GM12878 (cell line): Measurements from ENCODE around the gene DLG1. TPM values are rescaled to one million over a fixed set of nuclear protein-coding genes. Genes with fewer than 3 reads are reported as not detected.

ENCODE experiments used
- ATAC-seq: fragments of 200-7000 bp; cut with Tn5 transposase; 3 replicates; pipeline ENCODE4 v1.9.1; 2020; ENCODE audit warnings: mild to moderate bottlenecking, moderate library complexity
- BruUV-seq: library from RNA; stranded (reverse); fragments of 400-500 nt; replicated peaks from 2 replicates; lab custom pipeline; 2021; lab: Mats Ljungman, UMichigan
- CTCF ChIA-PET: fragments of 300-600 bp; sonication (Branson Sonifier 250); formaldehyde crosslinking; extraction: SDS; loops from one replicate; lab custom pipeline; 2021; ENCODE audit warnings: inconsistent platforms; lab: Yijun Ruan, JAX
- POLR2A ChIA-PET: fragments of 350-600 bp; formaldehyde crosslinking; extraction: SDS; loops from one replicate; lab custom pipeline; 2021; ENCODE audit warnings: inconsistent platforms; lab: Charles Lee
- RAD21 ChIA-PET: fragments of 300-600 bp; sonication (Branson Sonifier 250); formaldehyde crosslinking; loops from one replicate; lab custom pipeline; 2023; ENCODE audit warnings: antibody characterized with exemption; ENCODE audit not compliant: unreplicated experiment; lab: Charles Lee
- SMC1A ChIA-PET: fragments of 300-600 bp; sonication (Branson Sonifier 250); formaldehyde crosslinking; loops from one replicate; lab custom pipeline; 2023; ENCODE audit not compliant: unreplicated experiment, uncharacterized antibody; lab: Charles Lee
- DNase-seq: peaks from one replicate; pipeline ENCODE4 v3.0.0-alpha.2; 2011; ENCODE audit warnings: low read depth, low spot score
- FAIRE-seq: peaks from 3 replicates; lab custom pipeline; 2011; peaks lifted over from hg19 to GRCh38; lab: Jason Lieb, UNC
- H2AFZ ChIP-seq: 2 replicates; pipeline ENCODE4 v1.6.0; 2011; ENCODE audit warnings: low read depth, low read length, control low read depth; ENCODE audit not compliant: control insufficient read depth
- H3K27ac ChIP-seq: 2 replicates; pipeline ENCODE4 v1.5.1; 2011; ENCODE audit warnings: control low read depth; ENCODE audit not compliant: control insufficient read depth, insufficient read depth
- H3K27me3 ChIP-seq, 2 experiments: replicated peaks in 1 of 2; 2 replicates each; pipeline versions ENCODE4 v1.6.0 to v1.6.1; 2011; ENCODE audit warnings: low read length in 1 of 2; ENCODE audit not compliant: control insufficient read depth in 2 of 2, insufficient read depth in 2 of 2
- H3K36me3 ChIP-seq, 2 experiments: 2 replicates each; pipeline ENCODE4 v1.5.1; 2011; ENCODE audit warnings: low read length in 1 of 2; ENCODE audit not compliant: control insufficient read depth in 2 of 2, insufficient read depth in 2 of 2
- H3K4me1 ChIP-seq: 2 replicates; pipeline ENCODE4 v1.6.1; 2011; ENCODE audit warnings: mild to moderate bottlenecking, low read length, moderate library complexity, mixed read lengths; ENCODE audit not compliant: control insufficient read depth, insufficient read depth
- H3K4me2 ChIP-seq: 2 replicates; pipeline ENCODE4 v1.6.0; 2011; ENCODE audit warnings: control low read depth; ENCODE audit not compliant: control insufficient read depth, insufficient read depth
- H3K4me3 ChIP-seq: fragments of 200-600 bp; sonication (generic); 2 replicates; pipeline ENCODE4 v1.5.1; 2016
- H3K79me2 ChIP-seq: 2 replicates; pipeline ENCODE4 v1.6.0; 2011; ENCODE audit warnings: low read length; ENCODE audit not compliant: control insufficient read depth, insufficient read depth
- H3K9ac ChIP-seq: 2 replicates; pipeline ENCODE4 v1.8.0; 2011; ENCODE audit warnings: low read length, control low read depth, mixed read lengths; ENCODE audit not compliant: control insufficient read depth, insufficient read depth
- H3K9me3 ChIP-seq: replicated peaks from 3 replicates; pipeline ENCODE4 v1.5.1; 2011; ENCODE audit warnings: mild to moderate bottlenecking, low read length; ENCODE audit not compliant: control insufficient read depth, insufficient read depth
- H4K20me1 ChIP-seq: 2 replicates; pipeline ENCODE4 v1.6.0; 2011; ENCODE audit not compliant: control insufficient read depth, insufficient read depth
- FOS ChIP-seq: IDR thresholded peaks from 3 replicates; pipeline ENCODE4 v1.6.1; 2011; ENCODE audit warnings: borderline replicate concordance; ENCODE audit not compliant: insufficient read length; ENCODE audit errors: extremely low read depth
- MEF2B ChIP-seq: fragments of 450-650 bp; IDR thresholded peaks from 2 replicates; pipeline ENCODE4 v1.6.1; 2018; ENCODE audit warnings: mild to moderate bottlenecking, moderate library complexity; ENCODE audit not compliant: partially characterized antibody, poor library complexity, severe bottlenecking
- PKNOX1 ChIP-seq: fragments of 450-650 bp; IDR thresholded peaks from 2 replicates; pipeline ENCODE4 v1.6.1; 2016; ENCODE audit warnings: mild to moderate bottlenecking
- RB1 ChIP-seq: fragments of 450-650 bp; formaldehyde crosslinking; IDR thresholded peaks from 2 replicates; pipeline ENCODE4 v1.6.1; 2017; ENCODE audit warnings: mild to moderate bottlenecking, borderline replicate concordance
- SPI1 ChIP-seq: IDR thresholded peaks from 2 replicates; pipeline ENCODE4 v1.6.1; 2011; ENCODE audit warnings: low read depth, mild to moderate bottlenecking, low read length, moderate library complexity, borderline replicate concordance; ENCODE audit not compliant: insufficient read depth
- SRF ChIP-seq, 2 experiments: IDR thresholded peaks; 2 replicates each; pipeline ENCODE4 v1.6.1; 2011; ENCODE audit warnings: low read depth in 2 of 2, low read length in 2 of 2, mild to moderate bottlenecking in 1 of 2, moderate library complexity in 1 of 2
- WGBS: methylation state at CpG from one replicate; pipeline ENCODE4 v1.1.6; 2016; ENCODE audit warnings: low lambda C conversion rate; ENCODE audit not compliant: insufficient replicate concordance, insufficient coverage; ENCODE audit errors: missing lambda C conversion rate; 5-methylcytosine and 5-hydroxymethylcytosine counted together
- in situ Hi-C: fragments of 300-500 bp; cut with MboI; formaldehyde crosslinking; loops from 9 replicates; pipeline ENCODE4 v1.14.3; 2018; ENCODE audit warnings: mixed read lengths
- intact Hi-C: fragments of 100-400 bp; cut with micrococcal nuclease; formaldehyde crosslinking; loops from one replicate; pipeline ENCODE4 v1.14.2; 2022; ENCODE audit not compliant: unreplicated experiment
- polyA plus RNA-seq, 11 experiments: library from polyadenylated mRNA; depleted of rRNA in 4 of 11; unstranded in 6 of 11; stranded (reverse) in 5 of 11; fragments of >200 nt; fragmentation: Nextera tagmentation in 4 of 11; fragmentation: Illumina TruSeq in 1 of 11; extraction: Ambion mirVana in 4 of 11; extraction: Trizol in 1 of 11; gene quantifications; 1 replicate in 1 of 11; 2 replicates in 10 of 11; pipeline versions ENCODE4 v1.2.1 to v1.2.3, GENCODE V29; 2011 to 2016; ENCODE audit warnings: inconsistent platforms in 2 of 11, missing spikeins in 2 of 11, low read depth in 1 of 11
- total RNA-seq, 4 experiments: library from RNA; depleted of rRNA in 3 of 4; stranded (reverse); fragments of >200 nt in 3 of 4; fragmentation: Illumina TruSeq in 1 of 4; extraction: Trizol in 1 of 4; gene quantifications; 2 replicates each; pipeline versions ENCODE4 v1.2.1 to v1.2.3, GENCODE V29; 2013 to 2021

DLG1 gene
- total and polyA plus RNA-seq, 10 of the 15 experiments (the other 5 are each of a cell fraction or from before 2014, with no cell fraction given), result 9.2 to 63.1 (median 40.1) TPM

GRCh38 chr3:197027896-197028727, 270.3 kb downstream of the DLG1 start:
- no TSS peak for BruUV-seq
- H3K27me3 ChIP-seq, result no peaks in the 10 kb centered on the region
- SMC1A ChIA-PET, result interaction anchor here (0.9 to 4.8 kb wide), 5 partner anchors 15 to 151 kb away, joined by 3 to 33 read pairs (median 6); no protein-coding TSS in a partner anchor
- H3K4me2 ChIP-seq, result peak overlapping the region; percentile 72
- no peaks in the 10 kb centered on the region for H3K9me3 ChIP-seq
- TF ChIP-seq FOS (no peak), RB1 (no peak), MEF2B (peak; percentile 60), SRF (IDR thresholded peaks at IDR 0.05; ENCODE audit: low read depth in 2 of 2, low read length in 2 of 2) (no peak), PKNOX1 (no peak), SPI1 (peak; percentile 12; the same call in 1 of the 2 replicates)
- 76% methylated on average over 21 of the region's 22 CpGs for WGBS
- POLR2A ChIA-PET, result interaction anchor here (1.1 to 1.6 kb wide), 5 partner anchors 17 to 288 kb away, joined by 3 to 11 read pairs (median 5); partner anchors contain the start of gene PAK2
- peak overlapping the region; percentile 93 for H3K4me3 ChIP-seq
- RAD21 ChIA-PET, result interaction anchor here (1.1 to 3.9 kb wide), 4 partner anchors 24 to 473 kb away, joined by 5 to 48 read pairs (median 7); no protein-coding TSS in a partner anchor
- FAIRE-seq (no peak), ATAC-seq (peak; percentile 25), DNase-seq (no peak)
- peak overlapping the region; percentile 85 for H3K9ac ChIP-seq
- no peaks in the 10 kb centered on the region for H4K20me1 ChIP-seq
- peaks cover 12% of the 10 kb centered on the region for H3K4me1 ChIP-seq
- peaks cover 19% of the 10 kb centered on the region for H3K79me2 ChIP-seq
- intact Hi-C loops, result loop anchor here (2.0 kb wide), 1 partner anchor 49 kb away; no protein-coding TSS in a partner anchor
- peak overlapping the region; percentile 83 for H3K27ac ChIP-seq
- peak overlapping the region; percentile 67 for H2AFZ ChIP-seq
- peaks cover 0 to 19% of the 10 kb centered on the region in 2 experiments; a peak in 3 of 4 replicates for H3K36me3 ChIP-seq
- CTCF ChIA-PET, result interaction anchor here (1.0 to 4.4 kb wide), 13 partner anchors 9 to 229 kb away, joined by 3 to 54 read pairs (median 4); partner anchors contain the start of gene PIGZ
- in situ Hi-C loops, result no loop called here
